Naive thymus-derived CD4-positive, alpha-beta T cell (primary cell): ENCODE data around the gene ABCC11. TPM values are rescaled to one million over a fixed set of nuclear protein-coding genes. Genes with fewer than 3 reads are reported as not detected.

ENCODE experiments used
- ATAC-seq: fragments of 150-1000 bp; cut with Tn5 transposase; 2 replicates; pipeline ENCODE4 v1.10.0; 2021; ENCODE audit warnings: mild to moderate bottlenecking, moderate library complexity
- CTCF ChIA-PET: fragments of 350-600 bp; sonication (Branson Sonifier 250); formaldehyde crosslinking; loops from one replicate; lab custom pipeline; 2021; ENCODE audit warnings: antibody characterized with exemption; lab: Charles Lee
- POLR2A ChIA-PET: fragments of 350-600 bp; sonication (Branson Sonifier 250); formaldehyde crosslinking; loops from one replicate; lab custom pipeline; 2021; ENCODE audit warnings: antibody characterized with exemption, inconsistent platforms; lab: Charles Lee
- DNase-seq, 9 donors: peaks; one replicate each; pipeline versions ENCODE4 v3.0.0 to v3.0.0-alpha.2; 2020 to 2022; ENCODE audit warnings: mixed read lengths in 1 of 9
- H3K27ac ChIP-seq: one replicate; pipeline ENCODE4 v1.7.0; 2013; ENCODE audit warnings: mild to moderate bottlenecking, low read depth, low read length, moderate library complexity
- H3K27me3 ChIP-seq, 2 donors: one replicate each; pipeline ENCODE4 v1.7.0; 2013; ENCODE audit warnings: low read length in 2 of 2, mild to moderate bottlenecking in 2 of 2, moderate library complexity in 2 of 2; ENCODE audit not compliant: control insufficient read depth in 2 of 2, insufficient read depth in 2 of 2
- H3K36me3 ChIP-seq, 3 experiments: 1 replicate in 2 of 3; 2 replicates in 1 of 3; pipeline ENCODE4 v1.7.0; 2013; ENCODE audit warnings: low read length in 3 of 3, mild to moderate bottlenecking in 3 of 3, moderate library complexity in 1 of 3; ENCODE audit not compliant: insufficient read depth in 3 of 3, control insufficient read depth in 2 of 3
- H3K4me1 ChIP-seq, 2 donors: one replicate each; pipeline ENCODE4 v1.7.0; 2013; ENCODE audit warnings: low read length in 2 of 2, mild to moderate bottlenecking in 2 of 2, moderate library complexity in 1 of 2; ENCODE audit not compliant: control insufficient read depth in 2 of 2, insufficient read depth in 2 of 2
- H3K4me3 ChIP-seq: 2 replicates; pipeline ENCODE4 v1.7.0; 2013; ENCODE audit warnings: mild to moderate bottlenecking, low read length
- H3K9me3 ChIP-seq, 3 experiments: 1 replicate in 2 of 3; 2 replicates in 1 of 3; pipeline ENCODE4 v1.7.0; 2013; ENCODE audit warnings: low read length in 3 of 3; ENCODE audit not compliant: control insufficient read depth in 2 of 3
- H3K27ac Mint-ChIP-seq, 9 donors: one replicate each; pipeline ENCODE4 v1.8.0; 2020 to 2022; ENCODE audit warnings: mixed read lengths in 9 of 9, mild to moderate bottlenecking in 8 of 9, moderate library complexity in 5 of 9, inconsistent platforms in 2 of 9
- H3K27me3 Mint-ChIP-seq, 5 donors: one replicate each; pipeline ENCODE4 v1.8.0; 2021 to 2022; ENCODE audit warnings: mixed read lengths in 5 of 5, mild to moderate bottlenecking in 1 of 5
- H3K36me3 Mint-ChIP-seq, 5 donors: one replicate each; pipeline ENCODE4 v1.8.0; 2020 to 2022; ENCODE audit warnings: mixed read lengths in 5 of 5, mild to moderate bottlenecking in 3 of 5, inconsistent platforms in 1 of 5
- H3K4me1 Mint-ChIP-seq, 7 donors: one replicate each; pipeline ENCODE4 v1.8.0; 2020 to 2022; ENCODE audit warnings: mixed read lengths in 7 of 7, mild to moderate bottlenecking in 3 of 7, inconsistent platforms in 1 of 7
- H3K4me3 Mint-ChIP-seq, 10 donors: one replicate each; pipeline ENCODE4 v1.8.0; 2020 to 2022; ENCODE audit warnings: mild to moderate bottlenecking in 10 of 10, mixed read lengths in 10 of 10, moderate library complexity in 6 of 10, inconsistent platforms in 2 of 10
- H3K9me3 Mint-ChIP-seq, 11 donors: one replicate each; pipeline ENCODE4 v1.8.0; 2020 to 2022; ENCODE audit warnings: mixed read lengths in 11 of 11, mild to moderate bottlenecking in 4 of 11, inconsistent platforms in 1 of 11, moderate library complexity in 1 of 11
- intact Hi-C, 2 donors: fragments of 100-400 bp; cut with micrococcal nuclease; formaldehyde crosslinking; loops; one replicate each; pipeline ENCODE4 v1.15.1; 2023
- polyA plus RNA-seq, 2 donors: library from polyadenylated mRNA; unstranded; fragments of 300-500 nt; fragmentation: Illumina TruSeq; gene quantifications; one replicate each; pipeline ENCODE4 v1.2.3, GENCODE V29; 2021
- total RNA-seq, 6 experiments: library from RNA in 5 of 6; stranded (reverse) in 5 of 6; gene quantifications; 1 replicate in 5 of 6; 2 replicates in 1 of 6; pipeline ENCODE4 v1.2.3 and lab custom pipeline; 2021 to 2026

Gene ABCC11
- total and polyA plus RNA-seq, 7 experiments from 2014 or later: 0.08 to 0.81 TPM; not detected in 5

GRCh38 chr16:48157302-48157701, 90.0 kb downstream of the ABCC11 start:
- peaks cover 0 to 23% (median 0%) of the 10 kb centered on the region in 7 donors for H3K4me1 Mint-ChIP-seq
- H3K27ac Mint-ChIP-seq: no peak overlapping the region
- H3K36me3 ChIP-seq: no peaks in the 10 kb centered on the region
- no peak overlapping the region for H3K27ac ChIP-seq
- H3K9me3 ChIP-seq: no peaks in the 10 kb centered on the region
- intact Hi-C loops: loop anchor here (2.0 to 5.0 kb wide), 4 partner anchors 105 to 1303 kb away; partner anchors contain the start of gene DNAJA2 (in 1 of the 2)
- peaks cover 0 to 2% (median 0%) of the 10 kb centered on the region in 11 donors for H3K9me3 Mint-ChIP-seq
- DNase-seq (no peak), ATAC-seq (no peak)
- CTCF ChIA-PET: interaction anchor here (0.5 to 2.1 kb wide), 4 partner anchors 1015 to 1213 kb away, joined by 3 to 7 read pairs (median 4); no protein-coding TSS in a partner anchor
- no peaks in the 10 kb centered on the region for H3K27me3 ChIP-seq
- no peak overlapping the region for H3K4me3 Mint-ChIP-seq
- no peaks in the 10 kb centered on the region for H3K4me1 ChIP-seq
- peaks cover 0 to 41% (median 9%) of the 10 kb centered on the region in 5 donors for H3K27me3 Mint-ChIP-seq
- POLR2A ChIA-PET: no interaction called here
- H3K4me3 ChIP-seq: no peak overlapping the region
- no peaks in the 10 kb centered on the region for H3K36me3 Mint-ChIP-seq

- POLR2A ChIA-PET: no interaction called here
- Histone ChIP-seq H3K9me3 (no peaks in the 10 kb centered on the region), H3K36me3 (no peaks in the 10 kb centered on the region), H3K27me3 (no peaks in the 10 kb centered on the region), H3K27ac (no peak overlapping the region), H3K4me1 (no peaks in the 10 kb centered on the region), H3K4me3 (no peak overlapping the region)
- intact Hi-C loops: loop anchor here (1.0 to 5.0 kb wide), 8 partner anchors 9 to 1302 kb away; partner anchors contain the start of gene DNAJA2 (in 1 of the 2)
- peaks cover 0 to 2% (median 0%) of the 10 kb centered on the region in 11 donors for H3K9me3 Mint-ChIP-seq
- CTCF ChIA-PET: interaction anchor here (0.6 to 2.1 kb wide), 3 partner anchors 131 to 1120 kb away, joined by 3 to 5 read pairs (median 4); no protein-coding TSS in a partner anchor
- no peak overlapping the region for H3K27ac Mint-ChIP-seq
- ATAC-seq (peak; percentile 88), DNase-seq (peak; percentile 33 to 89 (median 69))
- no peaks in the 10 kb centered on the region for H3K36me3 Mint-ChIP-seq
- peaks cover 0 to 41% (median 9%) of the 10 kb centered on the region in 5 donors for H3K27me3 Mint-ChIP-seq
- peaks cover 0 to 23% (median 0%) of the 10 kb centered on the region in 7 donors for H3K4me1 Mint-ChIP-seq
- H3K4me3 Mint-ChIP-seq: no peak overlapping the region
Observed at GRCh38 chr16:48156790-48157209, 90.5 kb downstream of the ABCC11 start.

- intact Hi-C loops: loop anchor here (1.0 to 5.0 kb wide), 8 partner anchors 9 to 1301 kb away; partner anchors contain the start of gene DNAJA2 (in 1 of the 2)
- H3K4me3 ChIP-seq: no peak within 1 kb of the TSS
- Mint-ChIP-seq H3K27me3 (peaks cover 0 to 38% (median 9%) of the 10 kb centered on the region in 5 donors), H3K9me3 (peaks cover 0 to 2% (median 0%) of the 10 kb centered on the region in 11 donors), H3K4me1 (peaks cover 0 to 23% (median 0%) of the 10 kb centered on the region in 7 donors), H3K4me3 (no peak within 1 kb of the TSS), H3K36me3 (no peaks in the 10 kb centered on the region), H3K27ac (no peak within 1 kb of the TSS)
- ATAC-seq (peak; percentile 8), DNase-seq (no peak)
- CTCF ChIA-PET: interaction anchor here (0.6 to 1.2 kb wide), 3 partner anchors 132 to 1082 kb away, joined by 3 to 4 read pairs (median 3); no protein-coding TSS in a partner anchor
- no peaks in the 10 kb centered on the region for H3K4me1 ChIP-seq
- no peak within 1 kb of the TSS for H3K27ac ChIP-seq
- no peaks in the 10 kb centered on the region for H3K36me3 ChIP-seq
- POLR2A ChIA-PET: no interaction called here
- H3K27me3 ChIP-seq: no peaks in the 10 kb centered on the region
- H3K9me3 ChIP-seq: no peaks in the 10 kb centered on the region
Observed at GRCh38 chr16:48155926-48156789, 91.2 kb downstream of the ABCC11 start, which contains the start of gene ABCC12. ABCC12 (minus strand) TSS chr16:48155993; CDS start chr16:48146424, 9,569 bp downstream.

- peaks cover 0 to 20% (median 0%) of the 10 kb centered on the region in 7 donors for H3K4me1 Mint-ChIP-seq
- ChIA-PET CTCF (no interaction called here), POLR2A (no interaction called here)
- H3K36me3 Mint-ChIP-seq: peaks cover 0 to 3% (median 0%) of the 10 kb centered on the region in 5 donors
- ATAC-seq (no peak), DNase-seq (no peak)
- no peak overlapping the region for H3K27ac ChIP-seq
- H3K9me3 Mint-ChIP-seq: peaks cover 0 to 15% (median 4%) of the 10 kb centered on the region in 11 donors
- H3K4me3 ChIP-seq: no peak overlapping the region
- intact Hi-C loops: no loop called here
- H3K27me3 Mint-ChIP-seq: peaks cover 6 to 42% (median 19%) of the 10 kb centered on the region in 5 donors
- no peaks in the 10 kb centered on the region for H3K4me1 ChIP-seq
- H3K27ac Mint-ChIP-seq: peak overlapping the region in 1 of 9 donors; percentile 54
- H3K36me3 ChIP-seq: no peaks in the 10 kb centered on the region
- no peaks in the 10 kb centered on the region for H3K27me3 ChIP-seq
- H3K9me3 ChIP-seq: no peaks in the 10 kb centered on the region
- H3K4me3 Mint-ChIP-seq: no peak overlapping the region
Observed at GRCh38 chr16:48153774-48154173, 93.6 kb downstream of the ABCC11 start.

GRCh38 chr16:48152226-48152625, 95.1 kb downstream of the ABCC11 start:
- Mint-ChIP-seq H3K27me3 (peaks cover 16 to 39% (median 24%) of the 10 kb centered on the region in 5 donors), H3K36me3 (peaks cover 0 to 3% (median 0%) of the 10 kb centered on the region in 5 donors), H3K27ac (no peak overlapping the region), H3K4me3 (no peak overlapping the region), H3K9me3 (peaks cover 0 to 24% (median 5%) of the 10 kb centered on the region in 11 donors), H3K4me1 (peaks cover 0 to 6% (median 0%) of the 10 kb centered on the region in 7 donors)
- Histone ChIP-seq H3K9me3 (no peaks in the 10 kb centered on the region), H3K4me3 (no peak overlapping the region), H3K27ac (no peak overlapping the region), H3K4me1 (no peaks in the 10 kb centered on the region), H3K36me3 (no peaks in the 10 kb centered on the region), H3K27me3 (no peaks in the 10 kb centered on the region)
- DNase-seq (no peak), ATAC-seq (no peak)
- CTCF ChIA-PET: no interaction called here
- intact Hi-C loops: no loop called here
- POLR2A ChIA-PET: no interaction called here

- H3K4me1 Mint-ChIP-seq: no peaks in the 10 kb centered on the region
- no peak overlapping the region for H3K27ac Mint-ChIP-seq
- intact Hi-C loops: no loop called here
- H3K36me3 Mint-ChIP-seq: peaks cover 0 to 3% (median 0%) of the 10 kb centered on the region in 5 donors
- H3K9me3 Mint-ChIP-seq: peaks cover 0 to 24% (median 5%) of the 10 kb centered on the region in 11 donors
- no peaks in the 10 kb centered on the region for H3K9me3 ChIP-seq
- DNase-seq (no peak), ATAC-seq (no peak)
- ChIA-PET POLR2A (no interaction called here), CTCF (interaction anchor here (0.8 kb wide), 1 partner anchor 1009 kb away, joined by 3 read pairs; no protein-coding TSS in a partner anchor)
- H3K36me3 ChIP-seq: no peaks in the 10 kb centered on the region
- H3K4me3 Mint-ChIP-seq: no peak overlapping the region
- H3K4me3 ChIP-seq: no peak overlapping the region
- no peaks in the 10 kb centered on the region for H3K4me1 ChIP-seq
- no peak overlapping the region for H3K27ac ChIP-seq
- H3K27me3 Mint-ChIP-seq: peaks cover 20 to 30% (median 27%) of the 10 kb centered on the region in 5 donors
- no peaks in the 10 kb centered on the region for H3K27me3 ChIP-seq
Observed at GRCh38 chr16:48150707-48151106, 96.6 kb downstream of the ABCC11 start.
